Upper lobe of left lung (tissue), 6 donors: ENCODE data around the gene PCDHA13. TPM values are rescaled to one million over a fixed set of nuclear protein-coding genes. Genes with fewer than 3 reads are reported as not detected.

Source experiments
- ATAC-seq, 2 donors: fragments of 200-7000 bp; cut with Tn5 transposase; one replicate each; pipeline ENCODE4 v1.9.1; 2022; ENCODE audit warnings: mild to moderate bottlenecking in 2 of 2, moderate library complexity in 2 of 2; ENCODE audit not compliant: low FRiP score in 2 of 2
- DNase-seq, 2 donors: peaks; one replicate each; pipeline ENCODE4 v3.0.0-alpha.2; 2019 to 2020
- H3K27ac ChIP-seq, 4 donors: fragments of 200-600 bp; sonication (generic); one replicate each; pipeline ENCODE4 v1.5.1; 2016 to 2019
- H3K27me3 ChIP-seq, 4 donors: fragments of 200-600 bp; sonication (generic); one replicate each; pipeline ENCODE4 v1.5.1; 2017 to 2019
- H3K36me3 ChIP-seq, 4 donors: fragments of 200-600 bp; sonication (generic); one replicate each; pipeline ENCODE4 v1.5.1; 2016 to 2019
- H3K4me1 ChIP-seq, 4 donors: fragments of 200-600 bp; sonication (generic); one replicate each; pipeline ENCODE4 v1.5.1; 2018 to 2019
- H3K4me3 ChIP-seq, 4 donors: fragments of 200-600 bp; sonication (generic); one replicate each; pipeline ENCODE4 v1.5.1; 2017 to 2019; ENCODE audit warnings: mild to moderate bottlenecking in 2 of 4, moderate library complexity in 1 of 4
- H3K9me3 ChIP-seq, 4 donors: fragments of 200-600 bp; sonication (generic); one replicate each; pipeline ENCODE4 v1.5.1; 2018 to 2019
- CTCF ChIP-seq, 6 experiments: fragments of 450-650 bp in 4 of 6; fragments of 200-600 bp in 2 of 6; sonication (generic) in 2 of 6; IDR thresholded peaks; one replicate each; pipeline ENCODE4 v1.5.1; 2016 to 2019; ENCODE audit warnings: antibody characterized with exemption in 6 of 6
- EP300 ChIP-seq, 4 donors: sonication (generic); formaldehyde crosslinking; IDR thresholded peaks; one replicate each; pipeline ENCODE4 v1.5.1; 2017; ENCODE audit warnings: antibody characterized with exemption in 4 of 4, control low read depth in 2 of 4
- POLR2A ChIP-seq, 4 donors: fragments of 450-650 bp; IDR thresholded peaks; one replicate each; pipeline ENCODE4 v1.5.1; 2016 to 2017; ENCODE audit warnings: antibody characterized with exemption in 4 of 4, mild to moderate bottlenecking in 2 of 4
- POLR2AphosphoS5 ChIP-seq, 2 donors: sonication (generic); formaldehyde crosslinking; IDR thresholded peaks; one replicate each; pipeline ENCODE4 v1.5.1; 2017; ENCODE audit warnings: antibody characterized with exemption in 2 of 2
- WGBS, 2 donors: methylation state at CpG; one replicate each; pipeline ENCODE4 v1.1.5; 2017 to 2018; 5-methylcytosine and 5-hydroxymethylcytosine counted together
- total RNA-seq, 6 donors: library from RNA; depleted of rRNA in 4 of 6; stranded (reverse); fragments of >200 nt in 4 of 6; gene quantifications; one replicate each; pipeline versions ENCODE4 v1.1.0 to v1.2.1, GENCODE V29; 2016 to 2021
- donor health status: DM: no; HTN: no; CAD: no; lungs with moderate emphysema.
- donor health status: DM: no; HTN: yes; CAD: no; lungs with severe emphysema.

PCDHA13 gene
- total RNA-seq, 6 donors from 2014 or later: 0.44 to 5.2 (median 1.2) TPM

DNA sequence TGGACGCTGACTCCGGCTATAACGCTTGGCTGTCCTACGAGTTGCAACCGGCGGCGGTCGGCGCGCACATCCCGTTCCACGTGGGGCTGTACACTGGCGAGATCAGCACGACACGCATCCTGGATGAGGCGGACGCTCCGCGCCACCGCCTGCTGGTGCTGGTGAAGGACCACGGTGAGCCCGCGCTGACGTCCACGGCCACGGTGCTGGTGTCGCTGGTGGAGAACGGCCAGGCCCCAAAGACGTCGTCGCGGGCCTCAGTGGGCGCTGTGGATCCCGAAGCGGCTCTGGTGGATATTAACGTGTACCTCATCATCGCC is 4.7 kb upstream of the PCDHA13 start:
- Histone ChIP-seq H3K9me3 (peaks cover 0 to 27% (median 21%) of the 10 kb centered on the region in 4 donors), H3K4me1 (no peaks in the 10 kb centered on the region), H3K36me3 (no peaks in the 10 kb centered on the region), H3K27ac (no peak overlapping the region), H3K27me3 (no peaks in the 10 kb centered on the region), H3K4me3 (no peak overlapping the region)
- TF ChIP-seq POLR2AphosphoS5 (IDR thresholded peaks at IDR 0.05) (no peak), EP300 (IDR thresholded peaks at IDR 0.05) (no peak), CTCF (IDR thresholded peaks at IDR 0.05) (no peak), POLR2A (IDR thresholded peaks at IDR 0.05) (no peak)
- DNase-seq: no peak
- no peak for ATAC-seq
- WGBS, 2 donors: 61% methylated on average over 24 of the region's 37 CpGs; no CpG with 5 or more reads in 1 of the 2 donors

DNA sequence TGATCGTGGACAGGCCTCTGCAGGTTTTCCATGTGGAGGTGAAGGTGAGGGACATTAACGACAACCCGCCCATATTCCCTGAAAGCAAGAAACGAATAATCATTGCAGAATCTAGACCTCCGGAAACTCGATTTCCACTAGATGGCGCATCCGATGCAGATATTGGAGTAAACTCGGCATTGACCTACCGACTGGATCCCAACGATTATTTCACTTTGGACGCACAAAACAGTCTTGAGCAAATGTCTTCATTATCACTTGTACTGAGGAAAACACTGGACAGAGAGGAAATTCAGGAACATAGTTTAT is 621 bp downstream of the PCDHA13 start:
- Histone ChIP-seq H3K4me1 (no peaks in the 10 kb centered on the region), H3K4me3 (peak overlapping the region in 3 of 4 donors; percentile 30 to 43 (median 34)), H3K27me3 (peaks cover 0 to 4% (median 0%) of the 10 kb centered on the region in 4 donors), H3K27ac (no peak overlapping the region), H3K9me3 (peaks cover 0 to 29% (median 16%) of the 10 kb centered on the region in 4 donors), H3K36me3 (no peaks in the 10 kb centered on the region)
- WGBS, 2 donors: 15 to 32% methylated on average over 12 of the region's 12 CpGs
- DNase-seq: no peak
- TF ChIP-seq EP300 (IDR thresholded peaks at IDR 0.05) (no peak), CTCF (IDR thresholded peaks at IDR 0.05) (peak in 2 of 6 experiments; percentile 20 to 23)
- ATAC-seq: peak in 1 of 2 donors; percentile 42

DNA sequence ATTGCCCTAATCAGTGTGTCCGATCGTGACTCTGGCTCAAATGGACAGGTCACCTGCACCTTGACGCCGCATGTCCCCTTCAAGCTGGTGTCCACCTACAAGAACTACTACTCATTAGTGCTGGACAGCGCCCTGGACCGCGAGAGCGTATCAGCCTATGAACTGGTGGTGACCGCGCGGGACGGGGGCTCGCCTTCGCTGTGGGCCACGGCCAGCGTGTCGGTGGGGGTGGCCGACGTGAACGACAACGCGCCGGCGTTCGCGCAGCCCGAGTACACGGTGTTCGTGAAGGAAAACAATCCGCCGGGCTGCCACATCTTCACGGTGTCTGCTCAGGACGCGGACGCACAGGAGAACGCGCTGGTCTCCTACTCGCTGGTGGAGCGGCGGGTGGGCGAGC is 1.4 kb downstream of the PCDHA13 start:
- Histone ChIP-seq H3K4me1 (no peaks in the 10 kb centered on the region), H3K9me3 (peaks cover 0 to 28% (median 16%) of the 10 kb centered on the region in 4 donors), H3K36me3 (no peaks in the 10 kb centered on the region), H3K27me3 (peaks cover 0 to 4% (median 0%) of the 10 kb centered on the region in 4 donors), H3K27ac (no peak overlapping the region), H3K4me3 (no peak overlapping the region)
- no peak for ATAC-seq
- no peak for DNase-seq
- TF ChIP-seq EP300 (IDR thresholded peaks at IDR 0.05) (no peak), POLR2AphosphoS5 (IDR thresholded peaks at IDR 0.05) (no peak), CTCF (IDR thresholded peaks at IDR 0.05) (no peak), POLR2A (IDR thresholded peaks at IDR 0.05) (no peak)
- WGBS, 2 donors: 41 to 59% methylated on average over 22 to 41 of the region's 41 CpGs

DNA sequence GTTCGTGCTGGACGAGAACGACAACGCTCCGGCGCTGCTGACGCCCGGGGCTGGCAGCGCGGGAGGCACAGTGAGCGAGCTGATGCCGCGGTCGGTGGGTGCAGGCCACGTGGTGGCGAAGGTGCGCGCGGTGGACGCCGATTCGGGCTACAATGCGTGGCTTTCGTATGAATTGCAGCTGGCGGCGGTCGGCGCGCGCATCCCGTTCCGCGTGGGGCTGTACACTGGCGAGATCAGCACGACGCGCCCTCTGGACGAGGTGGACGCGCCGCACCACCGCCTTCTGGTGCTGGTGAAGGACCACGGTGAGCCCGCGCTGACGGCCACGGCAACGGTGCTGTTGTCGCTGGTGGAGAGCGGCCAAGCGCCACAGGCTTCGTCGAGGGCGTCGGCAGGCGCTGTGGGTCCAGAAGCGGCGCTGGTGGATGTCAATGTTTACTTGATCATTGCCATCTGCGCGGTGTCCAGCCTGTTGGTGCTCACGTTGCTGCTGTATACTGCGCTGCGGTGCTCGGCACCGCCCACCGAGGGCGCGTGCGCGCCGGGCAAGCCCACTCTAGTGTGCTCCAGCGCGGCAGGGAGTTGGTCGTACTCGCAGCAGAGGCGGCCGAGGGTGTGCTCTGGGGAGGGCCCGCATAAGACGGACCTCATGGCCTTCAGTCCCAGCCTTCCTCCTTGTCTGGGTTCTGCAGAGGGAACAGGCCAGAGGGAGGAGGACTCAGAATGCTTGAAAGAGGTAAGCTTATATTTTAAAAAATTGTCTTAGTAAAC is 2.2 kb downstream of the PCDHA13 start:
- 44 to 63% methylated on average over 39 to 53 of the region's 79 CpGs for WGBS, 2 donors
- no peaks in the 10 kb centered on the region for H3K4me1 ChIP-seq
- peak in 1 of 2 donors; percentile 24 for ATAC-seq
- H3K9me3 ChIP-seq: peaks cover 0 to 28% (median 16%) of the 10 kb centered on the region in 4 donors
- H3K36me3 ChIP-seq: no peaks in the 10 kb centered on the region
- peaks cover 0 to 4% (median 0%) of the 10 kb centered on the region in 4 donors for H3K27me3 ChIP-seq
- no peak overlapping the region for H3K4me3 ChIP-seq
- no peak overlapping the region for H3K27ac ChIP-seq
- TF ChIP-seq POLR2A (IDR thresholded peaks at IDR 0.05): no peak
- TF ChIP-seq POLR2AphosphoS5 (IDR thresholded peaks at IDR 0.05): no peak
- TF ChIP-seq CTCF (IDR thresholded peaks at IDR 0.05): no peak
- no peak for TF ChIP-seq EP300 (IDR thresholded peaks at IDR 0.05)
- DNase-seq: no peak

- DNase-seq (no peak), ATAC-seq (no peak)
- Histone ChIP-seq H3K9me3 (peaks cover 0 to 3% (median 0%) of the 10 kb centered on the region in 4 donors), H3K27ac (no peak overlapping the region), H3K36me3 (no peaks in the 10 kb centered on the region), H3K4me1 (no peaks in the 10 kb centered on the region), H3K4me3 (no peak overlapping the region), H3K27me3 (no peaks in the 10 kb centered on the region)
- WGBS, 2 donors: 88 to 91% methylated on average over 1 of the region's 1 CpG
- no peak for TF ChIP-seq POLR2A (IDR thresholded peaks at IDR 0.05)
- no peak for TF ChIP-seq POLR2AphosphoS5 (IDR thresholded peaks at IDR 0.05)
- no peak for TF ChIP-seq CTCF (IDR thresholded peaks at IDR 0.05)
- TF ChIP-seq EP300 (IDR thresholded peaks at IDR 0.05): no peak
These were observed 34.4 kb downstream of the PCDHA13 start for GRCh38 chr5:140916325-140916724.
